ENCODE measurements around the gene ROR2. TPM values are rescaled to one million over a fixed set of nuclear protein-coding genes. Genes with fewer than 3 reads are reported as not detected.

ROR2 gene
- total RNA-seq, 1 experiment from 2014 or later = 2.7 TPM

GRCh38 chr9:91606255-91606995, 343.6 kb downstream of the ROR2 start:
- Histone ChIP-seq H3K4me1 (ENCODE audit: insufficient read depth, low read length) (no peaks in the 10 kb centered on the region), H3K18ac (ENCODE audit: insufficient read length, low read depth, low read length) (no peak overlapping the region), H3K27me3 (ENCODE audit: insufficient read depth, low read length) (no peaks in the 10 kb centered on the region), H2BK20ac (ENCODE audit: low read depth, low read length, poor library complexity, severe bottlenecking) (no peak overlapping the region), H3K4ac (ENCODE audit: low read depth, low read length) (no peak overlapping the region), H2BK120ac (ENCODE audit: low read depth, low read length, poor library complexity, severe bottlenecking) (no peak overlapping the region), H2AK5ac (ENCODE audit: insufficient read length, low read length) (no peak overlapping the region), H3K79me2 (ENCODE audit: insufficient read depth, low read length) (no peaks in the 10 kb centered on the region), H3K23ac (ENCODE audit: insufficient read length, low read depth, low read length) (no peak overlapping the region), H3K9me3 (ENCODE audit: control insufficient read depth, low read depth, low read length) (no peaks in the 10 kb centered on the region), H4K5ac (ENCODE audit: insufficient read length, low read depth, low read length) (no peak overlapping the region), H3K56ac (ENCODE audit: insufficient read length, low read depth, low read length) (no peak overlapping the region), H2BK12ac (ENCODE audit: insufficient read length, low read depth, low read length) (no peak overlapping the region), H3K14ac (ENCODE audit: insufficient read depth, low read length) (no peak overlapping the region), H3K27ac (ENCODE audit: insufficient read length, low read depth, low read length) (no peak overlapping the region), H3K9ac (ENCODE audit: extremely low read depth, insufficient read length, low read length) (no peak overlapping the region), H3K79me1 (ENCODE audit: insufficient read depth, low read depth, low read length, poor library complexity, severe bottlenecking) (no peaks in the 10 kb centered on the region), H2BK5ac (ENCODE audit: insufficient read length, low read length) (no peak overlapping the region), H4K20me1 (ENCODE audit: control insufficient read depth, insufficient read depth, insufficient read length) (no peaks in the 10 kb centered on the region), H3K4me2 (ENCODE audit: insufficient read depth, insufficient read length, low read length) (no peak overlapping the region), H3K23me2 (ENCODE audit: insufficient read length, low read depth, low read length, poor library complexity, severe bottlenecking) (no peaks in the 10 kb centered on the region), H4K8ac (replicated peaks; ENCODE audit: insufficient read length, low read depth, low read length) (no peak overlapping the region), H3T11ph (ENCODE audit: low read length) (no peak overlapping the region), H2AFZ (ENCODE audit: low read length) (no peak overlapping the region), H2BK15ac (ENCODE audit: low read depth, low read length) (no peak overlapping the region), H4K91ac (ENCODE audit: insufficient read length, low read depth, low read length) (no peak overlapping the region)
- H3K27me3 Mint-ChIP-seq (ENCODE audit: low read depth) = no peaks in the 10 kb centered on the region
- WGBS (ENCODE audit: extremely low coverage, insufficient read length, low lambda C conversion rate) = no CpG with 5 or more reads among the region's 2 CpGs
- no peaks in the 10 kb centered on the region; a peak in 1 of 5 replicates for H3K9me3 Mint-ChIP-seq
- H3K27ac Mint-ChIP-seq = no peak overlapping the region
- DNase-seq = no peak
- no peak overlapping the region for H3K4me3 Mint-ChIP-seq
- TF ChIP-seq CTCF (conservative IDR thresholded peaks at IDR 0.05) = no peak
- H3K36me3 Mint-ChIP-seq (ENCODE audit: insufficient read depth in 1 of 3, low read depth in 3 of 3) = no peaks in the 10 kb centered on the region
- H3K4me1 Mint-ChIP-seq = peaks cover 6 to 9% of the 10 kb centered on the region in 2 experiments
